HepG2 (cell line): ENCODE results near the gene FBXW8. TPM values are rescaled to one million over a fixed set of nuclear protein-coding genes. Genes with fewer than 3 reads are reported as not detected.

Experiments used
- ARHGAP35 ChIP-seq: sonication (generic); formaldehyde crosslinking; IDR thresholded peaks from 2 replicates; pipeline ENCODE4 v1.9.0; 2022; ENCODE audit warnings: mild to moderate bottlenecking, inconsistent platforms, moderate library complexity, missing genetic modification reagents, borderline replicate concordance
- DMAP1 ChIP-seq: IDR thresholded peaks from 2 replicates; pipeline ENCODE4 v1.6.1; 2016
- FOSL1 ChIP-seq: sonication (generic); formaldehyde crosslinking; IDR thresholded peaks from 2 replicates; pipeline ENCODE4 v1.9.0; 2021; ENCODE audit warnings: missing genetic modification reagents, borderline replicate concordance
- HOXA3 ChIP-seq: sonication (generic); formaldehyde crosslinking; IDR thresholded peaks from 2 replicates; pipeline ENCODE4 v1.5.0; 2020; ENCODE audit warnings: missing genetic modification reagents
- MTA1 ChIP-seq: sonication (generic); formaldehyde crosslinking; IDR thresholded peaks from 2 replicates; pipeline ENCODE4 v1.4.0; 2020; ENCODE audit warnings: missing genetic modification reagents, mild to moderate bottlenecking, borderline replicate concordance
- SRSF4 ChIP-seq: fragments of 200-400 bp; formaldehyde crosslinking; IDR thresholded peaks from one replicate; pipeline ENCODE4 v1.6.1; 2018; ENCODE audit warnings: mild to moderate bottlenecking, low read depth, low read length, moderate library complexity; ENCODE audit not compliant: poor library complexity, severe bottlenecking
- ZBTB33 ChIP-seq: sonication (generic); formaldehyde crosslinking; IDR thresholded peaks from 2 replicates; pipeline ENCODE4 v1.4.0; 2020; ENCODE audit warnings: missing genetic modification reagents
- ZBTB40 ChIP-seq, 2 experiments: fragments of 450-650 bp in 1 of 2; sonication (generic) in 1 of 2; formaldehyde crosslinking in 1 of 2; IDR thresholded peaks; 2 replicates each; pipeline versions ENCODE4 v1.6.1 to v1.8.0; 2016 to 2022; ENCODE audit warnings: antibody characterized with exemption in 1 of 2, mild to moderate bottlenecking in 1 of 2, missing genetic modification reagents in 1 of 2
- ZNF101 ChIP-seq: sonication (generic); formaldehyde crosslinking; IDR thresholded peaks from 2 replicates; pipeline ENCODE4 v1.4.0; 2020; ENCODE audit warnings: mild to moderate bottlenecking, low read depth, missing genetic modification reagents, borderline replicate concordance
- ZNF18 ChIP-seq: sonication (generic); formaldehyde crosslinking; IDR thresholded peaks from 2 replicates; pipeline ENCODE4 v1.8.0; 2022; ENCODE audit warnings: mild to moderate bottlenecking, missing genetic modification reagents; ENCODE audit not compliant: insufficient replicate concordance
- ZNF280B ChIP-seq: sonication (generic); formaldehyde crosslinking; IDR thresholded peaks from 2 replicates; pipeline ENCODE4 v1.5.0; 2020; ENCODE audit warnings: missing genetic modification reagents, mild to moderate bottlenecking, borderline replicate concordance
- ZNF335 ChIP-seq: sonication (generic); formaldehyde crosslinking; IDR thresholded peaks from 2 replicates; pipeline ENCODE4 v1.4.0; 2020; ENCODE audit warnings: missing genetic modification reagents
- ZNF337 ChIP-seq: sonication (generic); formaldehyde crosslinking; IDR thresholded peaks from 2 replicates; pipeline ENCODE4 v1.5.1; 2020; ENCODE audit warnings: missing genetic modification reagents, low read depth, mild to moderate bottlenecking, borderline replicate concordance
- ZNF773 ChIP-seq: sonication (generic); formaldehyde crosslinking; IDR thresholded peaks from 2 replicates; pipeline ENCODE4 v1.4.0; 2020; ENCODE audit warnings: missing genetic modification reagents, borderline replicate concordance
- ZNF781 ChIP-seq: sonication (generic); formaldehyde crosslinking; IDR thresholded peaks from 2 replicates; pipeline ENCODE4 v1.5.1; 2020; ENCODE audit warnings: borderline replicate concordance, mild to moderate bottlenecking, missing genetic modification reagents; ENCODE audit errors: not compliant biosample characterization
- polyA plus RNA-seq, 8 experiments: library from polyadenylated mRNA; depleted of rRNA in 3 of 8; stranded (reverse) in 7 of 8; unstranded in 1 of 8; fragments of >200 nt; fragmentation: Illumina TruSeq in 4 of 8; extraction: Trizol in 4 of 8; gene quantifications; 2 replicates each; pipeline versions ENCODE4 v1.2.1 to v1.2.3, GENCODE V29; 2011 to 2016; ENCODE audit warnings: low read depth in 4 of 8, missing spikeins in 1 of 8, mixed read lengths in 1 of 8; ENCODE audit not compliant: insufficient read depth in 1 of 8
- total RNA-seq, 5 experiments: library from RNA; depleted of rRNA; stranded (reverse); fragments of >200 nt; fragmentation: Illumina TruSeq; extraction: Trizol; gene quantifications; 2 replicates each; pipeline ENCODE4 v1.2.3, GENCODE V29; 2016; ENCODE audit warnings: low read depth in 1 of 5

Gene FBXW8
- total and polyA plus RNA-seq, 2 of the 13 experiments (the other 11 are each of a cell fraction or from before 2014, with no cell fraction given): 5.1 to 5.9 TPM

GRCh38 chr12:117048585-117048904 lies 137.8 kb downstream of the FBXW8 start (continued):
- TF ChIP-seq ZBTB40 (IDR thresholded peaks at IDR 0.05) (no peak), ZBTB40 (CRISPR knock-in tag; IDR thresholded peaks at IDR 0.05) (no peak), ZNF773 (no peak), ZBTB33 (CRISPR knock-in tag) (no peak), HOXA3 (CRISPR knock-in tag) (no peak), ARHGAP35 (no peak), ZNF781 (CRISPR knock-in tag) (no peak), ZNF280B (peak; percentile 43; the same call in 1 of the 2 replicates), MTA1 (CRISPR knock-in tag) (0 out of 2 replicates have a peak, but pooled peaks have one; percentile 29), FOSL1 (CRISPR knock-in tag) (no peak), SRSF4 (no peak), DMAP1 (CRISPR knock-in tag) (0 out of 2 replicates have a peak, but pooled peaks have one; percentile 13), ZNF335 (CRISPR knock-in tag) (0 out of 2 replicates have a peak, but pooled peaks have one; percentile 10), ZNF18 (CRISPR knock-in tag) (no peak), ZNF337 (CRISPR knock-in tag) (no peak), ZNF101 (CRISPR knock-in tag) (no peak)
